Endothelial cell of umbilical vein (primary cell): Measurements from ENCODE around the gene CCBE1. TPM values are rescaled to one million over a fixed set of nuclear protein-coding genes. Genes with fewer than 3 reads are reported as not detected.

Experiments
- BruUV-seq: library from RNA; stranded (reverse); fragments of 400-500 nt; replicated peaks from 2 replicates; lab custom pipeline; 2021; lab: Mats Ljungman, UMichigan
- CTCF ChIA-PET: fragments of 300-600, 350-600 bp; sonication (Branson Sonifier 250); formaldehyde crosslinking; loops from one replicate; lab custom pipeline; 2021; ENCODE audit warnings: antibody characterized with exemption, inconsistent platforms; lab: Charles Lee
- POLR2A ChIA-PET: fragments of 300-600, 350-600 bp; sonication (Branson Sonifier 250); formaldehyde crosslinking; loops from one replicate; lab custom pipeline; 2021; ENCODE audit warnings: antibody characterized with exemption, inconsistent platforms; lab: Charles Lee
- DNase-seq: peaks from one replicate; pipeline ENCODE4 v3.0.0-alpha.2; 2011; ENCODE audit warnings: low read depth, low spot score
- FAIRE-seq: peaks from 2 replicates; lab custom pipeline; 2011; peaks lifted over from hg19 to GRCh38; lab: Jason Lieb, UNC
- H2AFZ ChIP-seq: 2 replicates; pipeline ENCODE4 v1.6.0; 2012; ENCODE audit warnings: low read depth, low read length, control low read depth, inconsistent platforms
- H3K27ac ChIP-seq: 2 replicates; pipeline ENCODE4 v1.5.1; 2011; ENCODE audit warnings: low read depth, mild to moderate bottlenecking, control low read depth, low read length, moderate library complexity; ENCODE audit not compliant: insufficient read depth
- H3K27me3 ChIP-seq, 2 experiments: 2 replicates each; pipeline versions ENCODE4 v1.6.0 to v1.6.1; 2011; ENCODE audit warnings: low read length in 2 of 2, mixed read lengths in 1 of 2; ENCODE audit not compliant: control insufficient read depth in 2 of 2, insufficient read depth in 2 of 2
- H3K36me3 ChIP-seq, 2 experiments: 2 replicates in 1 of 2; 3 replicates in 1 of 2; pipeline ENCODE4 v1.5.1; 2011; ENCODE audit warnings: low read length in 2 of 2, mild to moderate bottlenecking in 1 of 2, moderate library complexity in 1 of 2; ENCODE audit not compliant: control insufficient read depth in 2 of 2, insufficient read depth in 2 of 2; ENCODE audit errors: extremely low read depth in 1 of 2
- H3K4me1 ChIP-seq: 3 replicates; pipeline ENCODE4 v1.5.1; 2011; ENCODE audit warnings: mild to moderate bottlenecking, low read length; ENCODE audit not compliant: control insufficient read depth, insufficient read depth; ENCODE audit errors: extremely low read depth
- H3K4me2 ChIP-seq: 2 replicates; pipeline ENCODE4 v1.6.1; 2011; ENCODE audit warnings: low read length, control low read depth, mixed read lengths; ENCODE audit not compliant: insufficient read depth
- H3K4me3 ChIP-seq, 3 experiments: fragments of 200-600 bp in 1 of 3; sonication (generic), shearing (Covaris generic) in 1 of 3; replicated peaks in 1 of 3; 2 replicates each; pipeline ENCODE4 v1.5.1; 2011 to 2016; ENCODE audit warnings: control low read depth in 3 of 3, low read length in 3 of 3, mild to moderate bottlenecking in 2 of 3, inconsistent platforms in 1 of 3, low read depth in 1 of 3, moderate library complexity in 1 of 3; ENCODE audit not compliant: insufficient read depth in 1 of 3
- H3K79me2 ChIP-seq: 2 replicates; pipeline ENCODE4 v1.6.0; 2012; ENCODE audit warnings: low read length, inconsistent platforms; ENCODE audit not compliant: control insufficient read depth, insufficient read depth
- H3K9ac ChIP-seq: replicated peaks from 2 replicates; pipeline ENCODE3; 2011; ENCODE audit warnings: low read length, control low read depth; ENCODE audit not compliant: insufficient read depth; ENCODE audit errors: extremely low read depth
- H3K9me1 ChIP-seq: replicated peaks from 3 replicates; pipeline ENCODE4 v1.6.0; 2011; ENCODE audit warnings: mild to moderate bottlenecking, low read length; ENCODE audit not compliant: control insufficient read depth, insufficient read depth; ENCODE audit errors: extremely low read depth
- H3K9me3 ChIP-seq: replicated peaks from 2 replicates; pipeline ENCODE4 v1.5.1; 2012; ENCODE audit warnings: low read length, inconsistent platforms; ENCODE audit not compliant: control insufficient read depth, insufficient read depth
- H4K20me1 ChIP-seq: replicated peaks from 2 replicates; pipeline ENCODE3; 2011; ENCODE audit warnings: mild to moderate bottlenecking, low read length; ENCODE audit not compliant: control insufficient read depth, insufficient read depth; ENCODE audit errors: extremely low read depth
- CTCF ChIP-seq, 2 donors: IDR thresholded peaks; 1 replicate in 1 of 2; 2 replicates in 1 of 2; pipeline ENCODE4 v1.5.1; 2011; ENCODE audit warnings: low read length in 2 of 2, mild to moderate bottlenecking in 2 of 2, moderate library complexity in 2 of 2, control low read depth in 1 of 2, inconsistent platforms in 1 of 2, low read depth in 1 of 2; ENCODE audit not compliant: insufficient read depth in 1 of 2; ENCODE audit errors: extremely low read depth in 1 of 2
- EZH2 ChIP-seq: IDR thresholded peaks from 2 replicates; pipeline ENCODE4 v1.6.1; 2012; ENCODE audit warnings: borderline replicate concordance, low read depth, mild to moderate bottlenecking, moderate library complexity, low read length, inconsistent platforms; ENCODE audit not compliant: severe bottlenecking
- FOS ChIP-seq: IDR thresholded peaks from 2 replicates; pipeline ENCODE4 v1.6.1; 2011; ENCODE audit warnings: mild to moderate bottlenecking, low read length, moderate library complexity, borderline replicate concordance; ENCODE audit not compliant: insufficient read depth
- GATA2 ChIP-seq: IDR thresholded peaks from 2 replicates; pipeline ENCODE4 v1.7.0; 2011; ENCODE audit warnings: low read depth, mild to moderate bottlenecking, moderate library complexity, mixed read lengths, low read length; ENCODE audit not compliant: insufficient read length, insufficient read depth
- JUN ChIP-seq: IDR thresholded peaks from 2 replicates; pipeline ENCODE4 v1.6.1; 2011; ENCODE audit warnings: borderline replicate concordance, low read depth; ENCODE audit not compliant: insufficient read length, insufficient read depth
- MAX ChIP-seq: IDR thresholded peaks from 2 replicates; pipeline ENCODE4 v1.6.1; 2011; ENCODE audit not compliant: insufficient read depth, insufficient read length
- MYC ChIP-seq: IDR thresholded peaks from one replicate; pipeline ENCODE4 v1.6.1; 2011; ENCODE audit warnings: mild to moderate bottlenecking, low read depth, low read length
- POLR2A ChIP-seq: IDR thresholded peaks from 2 replicates; pipeline ENCODE4 v1.6.1; 2012; ENCODE audit warnings: low read depth, mild to moderate bottlenecking, control low read depth, low read length
- POLR2AphosphoS5 ChIP-seq: IDR thresholded peaks from 2 replicates; pipeline ENCODE4 v1.6.1; 2012; ENCODE audit warnings: low read depth, mild to moderate bottlenecking, control low read depth, low read length, moderate library complexity; ENCODE audit not compliant: insufficient read depth
- dilution Hi-C: fragments of 300-500 bp; cut with MboI; formaldehyde crosslinking; loops from one replicate; pipeline ENCODE4 v1.15.0; 2019; ENCODE audit warnings: low sequenced_read_pairs; ENCODE audit not compliant: extremely low pct_ligation_motif_present
- intact Hi-C: fragments of 100-400 bp; cut with micrococcal nuclease; formaldehyde crosslinking; loops from one replicate; pipeline ENCODE4 v1.10.0; 2022
- polyA plus RNA-seq, 4 experiments: library from polyadenylated mRNA; depleted of rRNA in 3 of 4; stranded (reverse) in 3 of 4; unstranded in 1 of 4; fragments of >200 nt; gene quantifications; 2 replicates each; pipeline versions ENCODE4 v1.2.1 to v1.2.3, GENCODE V29; 2011 to 2012; ENCODE audit warnings: missing spikeins in 1 of 4
- total RNA-seq: library from RNA; stranded (reverse); gene quantifications from 2 replicates; pipeline ENCODE4 v1.2.3, GENCODE V29; 2021

Gene CCBE1
- total and polyA plus RNA-seq, 2 donors (not counting 3 experiments of a cell fraction or from before 2014, with no cell fraction given) = 0.04 TPM; not detected in 1

- Histone ChIP-seq H3K27me3 (no peaks in the 10 kb centered on the region), H2AFZ (no peak overlapping the region), H3K9me3 (no peaks in the 10 kb centered on the region), H3K79me2 (no peaks in the 10 kb centered on the region), H3K4me2 (no peak overlapping the region), H3K36me3 (no peaks in the 10 kb centered on the region), H3K27ac (no peak overlapping the region), H4K20me1 (no peaks in the 10 kb centered on the region), H3K9me1 (no peaks in the 10 kb centered on the region), H3K4me1 (no peaks in the 10 kb centered on the region), H3K4me3 (no peak overlapping the region), H3K9ac (no peak overlapping the region)
- CTCF ChIA-PET = interaction anchor here (1.1 to 1.9 kb wide), 4 partner anchors 27 to 100 kb away, joined by 5 to 8 read pairs (median 6); partner anchors contain the start of gene CCBE1
- TF ChIP-seq CTCF (IDR thresholded peaks at IDR 0.05; ENCODE audit: extremely low read depth in 1 of 2, insufficient read depth in 1 of 2, low read depth in 1 of 2, low read length in 2 of 2) = no peak
- no peak for TF ChIP-seq FOS
- TF ChIP-seq POLR2AphosphoS5 = no peak
- no peak for TF ChIP-seq JUN
- no peak for TF ChIP-seq GATA2
- TF ChIP-seq MAX = no peak
- no peak for TF ChIP-seq POLR2A
- TF ChIP-seq EZH2 = no peak
- no peak for TF ChIP-seq MYC
- no TSS peak for BruUV-seq
- intact Hi-C loops (no loop called here), dilution Hi-C loops (no loop called here)
- FAIRE-seq (no peak), DNase-seq (no peak)
- POLR2A ChIA-PET = no interaction called here
Measured at GRCh38 chr18:59724103-59724502, 26.9 kb upstream of the CCBE1 start.
